HG03039 (cell line): ENCODE results near the gene OR51F1.
"Not testable (repeated sequence)": the region's sequence is repeated elsewhere in the genome, so short reads cannot be mapped to it uniquely, and the experiment has no call there.

Experiments
- ATAC-seq: cut with Tn5 transposase; IDR thresholded peaks from one replicate; pipeline ENCODE4 v1.9.1; 2021; ENCODE audit warnings: mild to moderate bottlenecking, moderate library complexity; ENCODE audit not compliant: unreplicated experiment

The OR51F1 gene

GRCh38 chr11:4769838-4770237 is at the start of gene OR51F1:
Gene OR51F1 (minus strand): TSS chr11:4769938. CDS start chr11:4769938, 0 bp downstream.
- no peak for ATAC-seq

GRCh38 chr11:4809246-4809645 is 39.5 kb upstream of the OR51F1 start:
- ATAC-seq: no peak

DNA sequence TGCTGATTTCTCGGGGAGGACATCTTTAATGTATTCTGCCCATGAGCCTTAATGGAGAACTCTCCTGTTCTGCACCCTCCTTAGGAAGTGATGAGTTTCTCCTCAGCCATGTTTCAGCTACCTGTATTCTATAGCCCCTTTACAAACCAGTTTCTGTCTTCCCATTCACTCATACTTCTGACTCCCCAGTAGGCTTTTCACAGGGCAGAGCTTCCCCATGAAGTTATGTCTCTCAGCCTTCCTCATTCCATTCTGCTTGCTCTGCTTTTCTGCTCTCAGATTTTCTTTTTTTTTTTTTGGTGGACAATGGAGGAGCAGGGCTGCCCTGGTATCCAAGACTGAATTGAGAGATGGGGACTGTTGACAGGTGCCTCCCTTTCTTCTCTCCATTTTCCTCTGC is 38.7 kb upstream of the OR51F1 start:
- ATAC-seq: no peak

- no peak for ATAC-seq
Measured at GRCh38 chr11:4804280-4804679, 34.5 kb upstream of the OR51F1 start, which contains the start of gene OR52R1. Gene OR52R1 (minus strand): TSS chr11:4804380. CDS start chr11:4804380, 0 bp downstream.

- not testable (repeated sequence) for ATAC-seq
Measured at GRCh38 chr11:4801316-4801715, 31.6 kb upstream of the OR51F1 start.

DNA sequence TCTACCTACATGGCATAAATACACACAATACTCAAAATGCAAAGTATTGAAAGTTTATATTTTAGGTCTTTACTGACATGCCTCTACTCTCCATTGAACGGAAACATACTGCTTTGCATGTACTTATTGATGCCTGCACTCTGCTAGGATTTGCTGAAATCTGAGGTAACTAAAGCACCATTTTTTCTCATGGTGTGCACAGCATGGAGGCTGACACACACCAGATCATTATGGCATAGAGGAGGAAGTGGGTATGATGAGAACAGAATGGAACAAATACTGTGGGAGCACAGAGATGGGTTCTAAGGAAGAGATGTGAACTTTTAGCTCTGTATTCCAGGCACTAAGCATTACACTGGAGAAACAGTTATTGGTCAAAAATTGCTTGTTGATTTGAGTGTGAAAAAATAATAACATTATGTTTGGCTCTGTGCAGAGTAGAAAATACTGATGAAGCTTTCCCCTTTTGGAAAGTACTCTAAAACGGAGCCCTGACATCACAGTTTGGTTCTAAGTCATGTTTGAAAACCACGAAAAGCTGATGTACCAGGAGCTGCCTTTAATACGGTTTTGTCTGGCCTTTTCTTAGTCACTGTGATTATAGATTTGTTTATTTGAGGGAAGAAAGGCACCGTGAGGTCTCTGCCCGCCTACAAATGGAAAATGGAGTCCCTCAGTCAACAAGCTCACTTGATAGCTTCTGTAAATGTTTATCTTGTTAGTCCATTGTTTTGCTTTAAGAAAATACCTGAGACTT is 28.9 kb upstream of the OR51F1 start:
- no peak for ATAC-seq

DNA sequence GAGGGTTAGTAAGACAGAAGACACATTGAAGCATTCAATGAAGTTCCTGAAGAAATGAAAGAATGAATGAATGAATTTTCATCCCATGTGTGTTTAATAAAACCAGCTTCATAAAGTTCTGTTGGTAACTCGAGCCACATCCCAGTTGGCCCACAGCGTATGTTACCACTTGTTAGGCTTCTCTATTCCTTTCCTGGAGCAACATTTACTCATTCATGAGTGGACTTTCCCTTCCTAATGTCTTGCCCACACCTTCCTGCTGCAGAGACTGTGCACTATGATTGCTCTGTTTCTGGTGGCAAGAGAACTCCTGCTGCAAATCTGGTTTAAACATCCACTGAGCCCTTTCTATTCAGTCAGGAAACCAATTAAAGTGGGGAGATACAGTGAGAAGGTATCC is 27.5 kb upstream of the OR51F1 start:
- no peak for ATAC-seq

DNA sequence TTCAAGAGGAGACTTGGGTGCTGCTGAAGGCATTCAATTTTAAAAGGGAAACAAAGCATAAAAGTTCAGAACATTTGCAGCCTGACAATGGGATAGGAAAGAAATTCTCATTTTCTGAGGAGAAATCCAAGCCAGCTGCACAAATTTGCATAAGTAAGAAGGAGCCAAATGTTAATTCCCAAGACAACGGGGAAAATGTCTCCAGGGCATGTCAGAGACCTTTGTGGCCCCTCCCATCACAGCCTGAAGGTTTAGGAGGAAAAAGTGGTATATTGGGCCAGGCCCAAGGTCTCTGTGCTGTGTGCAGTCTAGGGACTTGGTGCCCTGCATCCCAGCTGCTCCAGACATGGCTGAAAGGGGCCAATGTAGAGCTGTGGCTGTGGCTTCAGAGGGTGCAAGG is 12.7 kb upstream of the OR51F1 start:
- no peak for ATAC-seq

GRCh38 chr11:4768094-4768493 is 1.6 kb downstream of the OR51F1 start:
- ATAC-seq: no peak

DNA sequence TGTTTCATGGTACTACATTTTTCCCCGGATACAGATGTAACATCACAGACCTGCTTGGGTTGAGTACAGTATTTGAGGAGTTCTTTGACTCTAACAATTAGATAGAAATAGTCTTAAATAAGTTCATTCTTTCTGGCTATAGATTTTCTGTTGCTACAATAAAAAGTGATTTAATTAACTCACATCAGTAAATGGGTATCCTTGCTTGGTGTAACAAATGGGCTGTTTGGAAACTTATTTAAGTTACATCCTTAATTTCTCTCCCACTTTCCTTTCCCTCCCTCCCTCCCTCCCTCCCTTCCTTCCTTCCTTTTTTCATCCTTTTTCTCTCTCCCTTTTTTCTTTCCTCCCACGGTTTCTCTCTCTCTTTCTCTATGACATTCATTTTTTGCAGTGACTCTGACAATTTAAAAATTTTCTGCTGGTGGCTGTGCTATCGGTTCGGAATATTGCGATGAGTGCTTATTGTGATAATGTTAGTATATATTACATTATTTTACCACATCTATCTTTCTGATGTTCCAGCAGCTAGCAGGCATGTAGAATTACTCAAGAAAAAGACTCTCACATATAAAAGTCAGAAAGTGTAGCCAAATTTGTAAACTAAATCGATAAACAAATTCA is 3.2 kb downstream of the OR51F1 start:
- ATAC-seq: no peak

DNA sequence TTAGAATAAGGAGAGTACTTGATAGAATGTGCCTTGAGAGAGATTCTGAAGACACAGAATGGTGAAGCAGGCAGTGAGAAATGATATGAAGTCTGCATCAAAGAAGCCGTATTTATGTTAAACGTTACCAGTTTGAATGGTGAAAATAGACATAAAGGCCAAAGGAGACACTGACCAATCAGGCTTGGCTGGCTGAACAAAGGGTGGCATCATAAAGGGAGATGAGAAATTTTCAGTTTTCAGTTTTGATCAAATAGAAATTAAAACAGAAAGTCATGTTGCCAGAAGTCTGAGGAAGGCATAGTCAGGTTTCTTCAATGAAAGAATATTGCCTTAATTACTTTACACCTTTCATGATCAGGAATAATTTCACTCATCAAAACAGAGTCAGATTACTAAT is 6.6 kb downstream of the OR51F1 start:
- ATAC-seq: no peak

- no peak for ATAC-seq
Measured at GRCh38 chr11:4751201-4751600, 18.5 kb downstream of the OR51F1 start.

DNA sequence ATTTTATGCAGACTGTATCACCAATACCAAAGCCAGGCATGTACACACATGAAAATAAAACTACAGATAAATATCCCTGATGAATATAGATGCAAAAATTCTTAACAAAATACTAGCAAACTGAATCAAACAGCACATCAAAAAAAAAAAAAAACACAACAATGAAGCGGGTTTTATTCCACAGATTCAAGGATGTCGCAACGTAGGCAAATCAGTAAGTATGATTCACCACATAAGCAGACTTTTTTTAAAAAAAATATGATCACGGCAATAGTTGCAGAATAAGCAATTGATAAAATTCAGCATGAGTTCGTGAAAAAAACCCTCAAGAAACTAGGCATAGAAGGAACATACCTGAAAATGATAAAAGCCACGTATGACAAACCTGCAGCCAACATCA is 21.3 kb downstream of the OR51F1 start:
- ATAC-seq: no peak

DNA sequence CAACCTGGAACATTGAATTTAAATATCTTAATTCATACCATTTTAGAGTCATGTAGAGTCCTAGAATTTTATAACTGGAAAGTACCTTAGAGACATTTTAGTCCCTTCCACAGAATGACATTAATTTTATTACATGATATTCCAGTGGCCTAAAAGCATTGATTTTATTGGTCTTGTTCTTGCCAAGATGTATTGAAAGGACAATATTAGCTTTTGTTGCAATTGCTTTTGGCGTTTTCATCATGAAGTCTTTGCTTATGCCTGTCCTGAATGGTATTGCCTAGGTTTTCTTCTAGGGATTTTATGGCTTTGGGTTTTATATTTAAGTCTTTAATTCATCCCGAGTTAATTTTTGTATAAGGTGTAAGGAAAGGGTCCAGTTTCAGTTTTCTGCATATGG is 29.0 kb downstream of the OR51F1 start:
- ATAC-seq: no peak

DNA sequence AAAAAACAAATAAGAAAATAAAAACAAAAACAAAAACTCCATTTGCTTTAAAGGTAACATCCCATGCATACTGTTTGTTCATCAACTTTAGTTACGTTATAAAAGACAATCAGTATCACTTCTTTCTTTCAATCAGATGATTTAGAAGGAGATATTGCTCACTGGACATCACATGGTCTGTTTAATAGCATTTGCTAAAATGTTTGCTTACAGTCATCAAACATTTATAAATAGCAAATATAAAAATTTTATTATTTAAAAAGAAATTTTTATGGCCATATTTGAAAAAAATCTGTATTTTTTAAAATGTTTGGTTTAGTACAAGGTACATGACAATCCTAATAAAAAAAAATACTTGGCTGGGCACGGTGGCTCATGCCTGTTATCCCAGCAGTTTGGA is 42.6 kb downstream of the OR51F1 start:
- no peak for ATAC-seq

GRCh38 chr11:4722616-4723534 is 46.9 kb downstream of the OR51F1 start:
- not testable (repeated sequence) for ATAC-seq
